Naive thymus-derived CD8-positive, alpha-beta T cell (primary cell): ENCODE data around the gene LAD1. TPM values are rescaled to one million over a fixed set of nuclear protein-coding genes. Genes with fewer than 3 reads are reported as not detected.
A peak's percentile ranks its signal among the peaks of the same experiment; 100 is the strongest.

Experiments
- ATAC-seq, 2 donors: fragments of 150-1000 bp; cut with Tn5 transposase in 1 of 2; sonication (Bioruptor Pico), chemical (Tn5 transposase) in 1 of 2; 1 replicate in 1 of 2; 2 replicates in 1 of 2; pipeline ENCODE4 v1.10.0; 2021; ENCODE audit warnings: mild to moderate bottlenecking in 2 of 2, moderate library complexity in 2 of 2
- POLR2A ChIA-PET: fragments of 350-600 bp; sonication (Branson Sonifier 250); formaldehyde crosslinking; loops from one replicate; lab custom pipeline; 2021; ENCODE audit warnings: antibody characterized with exemption; lab: Charles Lee
- DNase-seq, 10 donors: peaks; one replicate each; pipeline versions ENCODE4 v3.0.0 to v3.0.0-alpha.2; 2020 to 2022
- H3K27ac Mint-ChIP-seq, 10 donors: one replicate each; pipeline ENCODE4 v1.8.0; 2020 to 2022; ENCODE audit warnings: mild to moderate bottlenecking in 10 of 10, mixed read lengths in 10 of 10, moderate library complexity in 4 of 10, inconsistent platforms in 1 of 10
- H3K27me3 Mint-ChIP-seq, 5 donors: one replicate each; pipeline ENCODE4 v1.8.0; 2021 to 2022; ENCODE audit warnings: mixed read lengths in 5 of 5
- H3K36me3 Mint-ChIP-seq, 3 donors: one replicate each; pipeline ENCODE4 v1.8.0; 2020 to 2022; ENCODE audit warnings: mixed read lengths in 3 of 3, mild to moderate bottlenecking in 2 of 3, inconsistent platforms in 1 of 3
- H3K4me1 Mint-ChIP-seq, 4 donors: one replicate each; pipeline ENCODE4 v1.8.0; 2021 to 2022; ENCODE audit warnings: mixed read lengths in 4 of 4
- H3K4me3 Mint-ChIP-seq, 10 donors: one replicate each; pipeline ENCODE4 v1.8.0; 2020 to 2022; ENCODE audit warnings: mild to moderate bottlenecking in 10 of 10, mixed read lengths in 10 of 10, moderate library complexity in 6 of 10, inconsistent platforms in 1 of 10
- H3K9me3 Mint-ChIP-seq, 9 donors: one replicate each; pipeline ENCODE4 v1.8.0; 2020 to 2022; ENCODE audit warnings: mixed read lengths in 9 of 9, mild to moderate bottlenecking in 3 of 9, inconsistent platforms in 1 of 9, moderate library complexity in 1 of 9
- polyA plus RNA-seq, 3 donors: library from polyadenylated mRNA; unstranded; fragments of 300-500 nt; fragmentation: Illumina TruSeq; gene quantifications; one replicate each; pipeline ENCODE4 v1.2.3, GENCODE V29; 2021
- total RNA-seq, 8 experiments: library from RNA in 2 of 8; stranded (reverse) in 2 of 8; gene quantifications; one replicate each; pipeline ENCODE4 v1.2.3 and lab custom pipeline; 2021 to 2026

The LAD1 gene
- total and polyA plus RNA-seq, 5 experiments from 2014 or later: not detected

DNA sequence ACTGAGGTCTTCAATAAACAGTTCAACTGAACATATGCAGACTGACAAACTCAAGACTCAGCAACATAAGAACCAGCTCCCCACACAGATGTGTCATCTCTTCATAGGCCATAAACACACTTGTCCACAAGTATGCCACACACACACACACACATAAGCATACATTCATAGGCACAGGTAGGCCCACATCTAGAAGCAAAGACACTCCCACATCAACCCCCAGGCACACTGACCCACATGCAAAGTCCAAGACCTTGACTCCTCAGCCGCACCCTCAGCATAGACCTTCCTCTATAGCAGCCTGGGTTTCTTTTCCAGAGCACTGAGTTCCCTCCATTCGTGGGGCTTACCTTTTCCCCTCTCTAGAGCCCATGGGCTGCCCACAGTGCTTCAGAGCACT is 1.4 kb downstream of the LAD1 start:
- no peak overlapping the region for H3K27ac Mint-ChIP-seq
- H3K4me1 Mint-ChIP-seq: peaks cover 0 to 5% (median 5%) of the 10 kb centered on the region in 4 donors
- peak overlapping the region in 3 of 10 donors; percentile 5 to 48 (median 11) for H3K4me3 Mint-ChIP-seq
- H3K36me3 Mint-ChIP-seq: no peaks in the 10 kb centered on the region
- H3K27me3 Mint-ChIP-seq: peaks cover 17 to 47% (median 43%) of the 10 kb centered on the region in 5 donors
- DNase-seq (no peak), ATAC-seq (no peak)
- POLR2A ChIA-PET: no interaction called here
- no peaks in the 10 kb centered on the region for H3K9me3 Mint-ChIP-seq

DNA sequence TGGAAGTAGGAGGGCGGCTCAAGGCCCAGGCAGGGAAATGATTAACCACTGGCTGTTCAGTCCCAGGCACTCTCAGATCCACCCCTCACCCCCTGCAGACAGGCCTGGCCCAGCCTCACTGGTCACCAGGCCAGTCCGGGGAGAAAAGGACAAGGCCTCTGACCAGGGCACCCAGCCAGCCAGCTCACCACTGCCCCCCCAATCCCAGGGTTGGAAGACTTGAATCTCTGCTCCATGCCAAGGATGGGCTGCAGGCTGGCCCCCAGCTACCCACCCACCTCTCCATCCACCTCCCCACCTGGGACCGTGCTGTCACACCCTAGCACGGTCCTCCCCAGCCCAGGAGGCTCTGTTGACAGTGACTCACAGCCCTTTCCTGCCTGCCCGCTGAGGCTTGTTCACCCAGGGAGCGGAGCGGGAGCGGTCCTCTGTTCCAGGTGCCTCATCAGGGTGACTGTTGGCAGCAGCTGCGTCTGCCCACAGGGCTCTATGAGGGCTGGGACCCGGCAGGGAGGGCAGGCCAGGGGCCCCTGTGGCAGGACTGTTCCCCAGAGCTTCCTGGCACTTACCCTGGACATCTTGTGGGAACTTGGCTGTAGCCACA is 2.2 kb downstream of the LAD1 start:
- no peaks in the 10 kb centered on the region for H3K9me3 Mint-ChIP-seq

GRCh38 chr1:201395936-201396335 is 3.2 kb downstream of the LAD1 start:
- POLR2A ChIA-PET: no interaction called here

More for the DNA sequence above, 2.2 kb downstream of the LAD1 start:
- DNase-seq (peak in 1 of 10 donors; percentile 58), ATAC-seq (no peak)
- Mint-ChIP-seq H3K27me3 (peaks cover 20 to 49% (median 47%) of the 10 kb centered on the region in 5 donors), H3K36me3 (no peaks in the 10 kb centered on the region), H3K27ac (no peak overlapping the region), H3K4me1 (peaks cover 0 to 5% (median 5%) of the 10 kb centered on the region in 4 donors), H3K4me3 (no peak overlapping the region)
- POLR2A ChIA-PET: no interaction called here

GRCh38 chr1:201394591-201394990 is 4.5 kb downstream of the LAD1 start:
- ATAC-seq (no peak), DNase-seq (no peak)
- POLR2A ChIA-PET: no interaction called here
- peaks cover 15 to 47% (median 35%) of the 10 kb centered on the region in 5 donors for H3K27me3 Mint-ChIP-seq
- H3K4me1 Mint-ChIP-seq: peaks cover 0 to 5% (median 5%) of the 10 kb centered on the region in 4 donors
- H3K9me3 Mint-ChIP-seq: no peaks in the 10 kb centered on the region
- H3K4me3 Mint-ChIP-seq: no peak overlapping the region
- no peaks in the 10 kb centered on the region for H3K36me3 Mint-ChIP-seq
- no peak overlapping the region for H3K27ac Mint-ChIP-seq

More at GRCh38 chr1:201395936-201396335, 3.2 kb downstream of the LAD1 start:
- Mint-ChIP-seq H3K4me3 (no peak overlapping the region), H3K9me3 (no peaks in the 10 kb centered on the region), H3K36me3 (no peaks in the 10 kb centered on the region), H3K27ac (no peak overlapping the region), H3K4me1 (peaks cover 0 to 5% (median 5%) of the 10 kb centered on the region in 4 donors), H3K27me3 (peaks cover 22 to 51% (median 46%) of the 10 kb centered on the region in 5 donors)
- no peak for DNase-seq
- no peak for ATAC-seq

DNA sequence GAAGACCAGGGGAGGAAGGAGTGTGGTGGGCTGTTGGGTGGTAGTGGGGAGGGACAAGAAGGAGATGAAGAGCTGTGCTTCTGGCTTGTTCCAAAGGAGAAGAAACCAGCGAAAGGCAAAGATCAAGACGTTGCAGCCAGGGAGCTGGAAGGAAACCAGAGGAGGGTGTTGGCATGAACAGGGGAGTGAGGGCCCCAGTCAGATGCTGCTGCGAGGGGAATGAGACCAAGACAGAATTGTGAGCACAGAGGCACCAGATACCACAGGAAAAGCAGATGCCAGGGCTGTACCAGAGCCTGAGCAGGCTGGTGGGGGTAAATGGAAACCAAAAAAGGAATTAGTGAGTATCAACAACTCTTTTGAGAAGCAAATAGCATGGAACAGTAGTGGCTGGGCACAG is 6.0 kb downstream of the LAD1 start:
- no peak for ATAC-seq
- Mint-ChIP-seq H3K4me3 (no peak overlapping the region), H3K27me3 (peaks cover 12 to 42% (median 27%) of the 10 kb centered on the region in 5 donors), H3K4me1 (peaks cover 0 to 4% (median 0%) of the 10 kb centered on the region in 4 donors), H3K36me3 (no peaks in the 10 kb centered on the region), H3K27ac (peak overlapping the region in 1 of 10 donors; percentile 26), H3K9me3 (no peaks in the 10 kb centered on the region)
- POLR2A ChIA-PET: no interaction called here
- no peak for DNase-seq

GRCh38 chr1:201391651-201392511 is 7.2 kb downstream of the LAD1 start:
- H3K9me3 Mint-ChIP-seq: no peaks in the 10 kb centered on the region
- no peak for ATAC-seq

GRCh38 chr1:201391225-201391624 is 7.9 kb downstream of the LAD1 start:
- ATAC-seq (no peak), DNase-seq (no peak)
- H3K36me3 Mint-ChIP-seq: no peaks in the 10 kb centered on the region
- no peaks in the 10 kb centered on the region for H3K4me1 Mint-ChIP-seq
- H3K4me3 Mint-ChIP-seq: no peak overlapping the region
- no peak overlapping the region for H3K27ac Mint-ChIP-seq
- H3K9me3 Mint-ChIP-seq: no peaks in the 10 kb centered on the region
- POLR2A ChIA-PET: no interaction called here
- peaks cover 4 to 38% (median 19%) of the 10 kb centered on the region in 5 donors for H3K27me3 Mint-ChIP-seq

More at GRCh38 chr1:201391651-201392511, 7.2 kb downstream of the LAD1 start:
- Mint-ChIP-seq H3K36me3 (no peaks in the 10 kb centered on the region), H3K4me1 (no peaks in the 10 kb centered on the region), H3K27me3 (peaks cover 4 to 38% (median 23%) of the 10 kb centered on the region in 5 donors), H3K27ac (no peak overlapping the region), H3K4me3 (no peak overlapping the region)
- POLR2A ChIA-PET: no interaction called here
- no peak for DNase-seq

GRCh38 chr1:201389051-201389450 is 10.1 kb downstream of the LAD1 start:
- POLR2A ChIA-PET: no interaction called here
- DNase-seq (no peak), ATAC-seq (no peak)
- no peak overlapping the region for H3K4me3 Mint-ChIP-seq
- no peaks in the 10 kb centered on the region for H3K4me1 Mint-ChIP-seq
- no peaks in the 10 kb centered on the region for H3K36me3 Mint-ChIP-seq
- H3K9me3 Mint-ChIP-seq: no peaks in the 10 kb centered on the region
- H3K27ac Mint-ChIP-seq: no peak overlapping the region
- peaks cover 9 to 38% (median 19%) of the 10 kb centered on the region in 5 donors for H3K27me3 Mint-ChIP-seq

DNA sequence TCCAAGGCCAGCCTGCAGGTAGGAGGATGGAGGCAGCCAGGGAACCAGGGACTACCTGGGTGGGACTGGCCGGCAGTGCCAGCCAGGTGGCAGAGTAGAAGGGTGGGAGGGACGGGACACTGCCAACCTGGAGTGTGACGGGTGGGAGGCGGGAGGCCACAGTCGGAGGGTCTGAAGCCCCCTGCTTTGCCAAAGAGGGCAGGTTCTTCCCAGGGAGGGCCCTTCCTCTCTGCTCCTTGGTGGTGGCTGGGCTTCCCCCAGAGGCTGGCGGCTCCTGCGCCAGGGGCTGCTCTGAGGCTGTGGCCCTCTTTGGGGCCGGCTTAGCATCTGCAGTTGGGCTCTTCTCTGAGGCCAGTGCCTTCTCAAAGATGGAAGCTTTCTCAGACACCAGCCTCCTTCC is 12.9 kb downstream of the LAD1 start:
- ATAC-seq: no peak
- Mint-ChIP-seq H3K27me3 (peaks cover 4 to 29% (median 14%) of the 10 kb centered on the region in 5 donors), H3K36me3 (no peaks in the 10 kb centered on the region), H3K9me3 (no peaks in the 10 kb centered on the region), H3K4me3 (no peak overlapping the region), H3K27ac (no peak overlapping the region), H3K4me1 (no peaks in the 10 kb centered on the region)
- POLR2A ChIA-PET: no interaction called here
- no peak for DNase-seq

DNA sequence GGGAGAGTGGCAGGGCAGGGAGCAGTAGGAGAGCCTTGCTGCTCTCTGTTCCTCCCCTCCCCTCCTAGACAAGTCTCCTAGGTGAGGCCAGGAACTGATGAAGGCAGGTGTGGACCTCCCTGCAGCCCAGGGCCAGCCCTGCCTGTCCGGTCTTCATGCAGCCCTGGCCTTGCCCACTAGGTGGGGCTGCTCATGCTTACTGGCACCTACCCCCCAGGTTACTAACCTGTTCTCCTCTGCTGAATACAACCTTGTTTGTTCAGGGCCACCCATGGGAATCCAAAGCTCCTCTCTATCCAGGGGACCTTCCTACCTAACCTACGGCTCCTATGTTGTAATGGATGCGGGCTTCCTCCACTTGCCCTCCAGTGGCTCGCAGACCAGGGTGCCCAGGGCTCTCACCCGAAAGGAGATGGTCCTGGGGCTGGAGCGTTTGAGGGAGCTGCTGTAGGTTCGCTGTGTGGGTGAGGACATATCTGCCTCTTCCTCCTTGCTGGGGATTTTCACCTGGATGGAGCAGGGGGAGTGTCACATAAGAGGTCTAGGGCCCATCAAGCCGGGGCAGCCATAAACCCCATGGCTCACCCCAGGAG is 13.7 kb downstream of the LAD1 start:
- POLR2A ChIA-PET: no interaction called here
- no peak overlapping the region for H3K4me3 Mint-ChIP-seq
- DNase-seq: peak in 4 of 10 donors; percentile 5 to 33 (median 12)
- no peaks in the 10 kb centered on the region for H3K4me1 Mint-ChIP-seq
- ATAC-seq: peak; percentile 49 to 56
- H3K9me3 Mint-ChIP-seq: no peaks in the 10 kb centered on the region
- no peak overlapping the region for H3K27ac Mint-ChIP-seq
- H3K36me3 Mint-ChIP-seq: no peaks in the 10 kb centered on the region
- H3K27me3 Mint-ChIP-seq: peaks cover 3 to 29% (median 17%) of the 10 kb centered on the region in 5 donors

DNA sequence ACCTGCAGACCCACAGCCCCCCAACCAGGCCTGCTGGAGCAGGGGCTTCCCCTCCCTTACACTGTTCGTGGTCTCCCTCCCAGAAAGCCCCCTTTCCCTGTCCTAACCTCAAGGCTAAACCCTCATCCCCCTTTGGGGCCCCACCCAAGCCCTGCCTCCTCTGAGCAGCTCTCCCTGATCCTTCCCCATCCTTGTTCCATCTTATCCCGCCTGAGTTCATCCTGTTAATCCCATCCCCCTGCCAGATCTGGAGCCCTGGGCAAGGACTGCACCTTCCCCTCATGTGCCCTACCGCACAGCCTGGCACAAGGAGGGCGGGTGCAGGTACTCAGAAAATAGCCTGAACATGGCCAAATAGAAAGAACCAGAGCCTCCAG is 14.7 kb downstream of the LAD1 start:
- Mint-ChIP-seq H3K4me1 (no peaks in the 10 kb centered on the region), H3K27me3 (peaks cover 3 to 29% (median 17%) of the 10 kb centered on the region in 5 donors), H3K4me3 (no peak overlapping the region), H3K27ac (no peak overlapping the region), H3K9me3 (no peaks in the 10 kb centered on the region), H3K36me3 (no peaks in the 10 kb centered on the region)
- DNase-seq: no peak
- ATAC-seq: no peak
- POLR2A ChIA-PET: no interaction called here

- no peaks in the 10 kb centered on the region for H3K36me3 Mint-ChIP-seq
- no peaks in the 10 kb centered on the region for H3K9me3 Mint-ChIP-seq
- ATAC-seq (no peak), DNase-seq (no peak)
- POLR2A ChIA-PET: no interaction called here
- no peak overlapping the region for H3K27ac Mint-ChIP-seq
- H3K27me3 Mint-ChIP-seq: peaks cover 3 to 29% (median 17%) of the 10 kb centered on the region in 5 donors
- no peaks in the 10 kb centered on the region for H3K4me1 Mint-ChIP-seq
- no peak overlapping the region for H3K4me3 Mint-ChIP-seq
Observed at GRCh38 chr1:201383647-201384405, 15.3 kb downstream of the LAD1 start.
